HCT116 (cell line): Measurements from ENCODE around the gene NOL9. TPM values are rescaled to one million over a fixed set of nuclear protein-coding genes. Genes with fewer than 3 reads are reported as not detected.

ENCODE experiments used
- ATAC-seq: fragments of 200-7000 bp; cut with Tn5 transposase; 2 replicates; pipeline ENCODE4 v1.9.1; 2020; ENCODE audit warnings: mild to moderate bottlenecking, moderate library complexity
- BruUV-seq: library from RNA; stranded (reverse); fragments of 400-500 nt; replicated peaks from 2 replicates; lab custom pipeline; 2021; lab: Mats Ljungman, UMichigan
- CTCF ChIA-PET: fragments of 300-600 bp; sonication (Branson Sonifier 250); formaldehyde crosslinking; loops from one replicate; lab custom pipeline; 2021; ENCODE audit warnings: antibody characterized with exemption; lab: Charles Lee
- POLR2A ChIA-PET: fragments of 300-600, 350-600 bp; sonication (Branson Sonifier 250); formaldehyde crosslinking; loops from one replicate; lab custom pipeline; 2021; ENCODE audit warnings: antibody characterized with exemption; lab: Charles Lee
- RAD21 ChIA-PET, 2 experiments: fragments of 300-600 bp; sonication (Branson Sonifier 250); formaldehyde crosslinking; loops; one replicate each; lab custom pipeline; 2023; ENCODE audit warnings: low total read pairs in 2 of 2; ENCODE audit not compliant: uncharacterized antibody in 2 of 2, unreplicated experiment in 2 of 2, low non-redundant PET in 1 of 2; lab: Charles Lee
- DNase-seq: peaks from one replicate; pipeline ENCODE4 v3.0.0-alpha.2; 2010; ENCODE audit warnings: low read depth, low spot score
- H2AFZ ChIP-seq: fragments of 200-600 bp; shearing (Covaris generic), sonication (generic); 2 replicates; pipeline ENCODE4 v1.6.1; 2017; ENCODE audit warnings: low read depth, mixed run types, mixed read lengths, antibody characterized with exemption, low read length; ENCODE audit not compliant: poor library complexity, severe bottlenecking
- H3K27ac ChIP-seq: 2 replicates; pipeline ENCODE4 v1.5.1; 2012; ENCODE audit warnings: low read depth, low read length
- H3K27me3 ChIP-seq: fragments of 200-600 bp; sonication (generic); 2 replicates; pipeline ENCODE4 v1.6.1; 2016; ENCODE audit warnings: mixed run types, low read length, mixed read lengths; ENCODE audit not compliant: insufficient read depth
- H3K36me3 ChIP-seq, 2 experiments: fragments of 200-500 bp in 1 of 2; fragments of 200-600 bp in 1 of 2; sonication (Bioruptor generic) in 1 of 2; sonication (generic) in 1 of 2; 2 replicates each; pipeline versions ENCODE4 v1.5.1 to v1.6.1; 2014 to 2016; ENCODE audit warnings: low read length in 2 of 2, inconsistent platforms in 1 of 2, mixed read lengths in 1 of 2, mixed run types in 1 of 2; ENCODE audit not compliant: insufficient read depth in 2 of 2, control insufficient read depth in 1 of 2
- H3K4me1 ChIP-seq, 2 experiments: fragments of 200-600 bp in 1 of 2; sonication (generic) in 1 of 2; 2 replicates each; pipeline versions ENCODE4 v1.5.1 to v1.6.1; 2012 to 2017; ENCODE audit warnings: low read length in 2 of 2, inconsistent platforms in 1 of 2, mild to moderate bottlenecking in 1 of 2, mixed read lengths in 1 of 2, mixed run types in 1 of 2, moderate library complexity in 1 of 2; ENCODE audit not compliant: insufficient read depth in 2 of 2, control insufficient read depth in 1 of 2
- H3K4me2 ChIP-seq: fragments of 200-600 bp; sonication (generic); 2 replicates; pipeline ENCODE4 v1.6.1; 2017; ENCODE audit warnings: mixed run types, low read length, mixed read lengths
- H3K4me3 ChIP-seq, 2 experiments: fragments of 200-600 bp in 1 of 2; sonication (generic) in 1 of 2; replicated peaks in 1 of 2; 2 replicates each; pipeline ENCODE4 v1.5.1; 2011 to 2016; ENCODE audit warnings: low read length in 2 of 2, control low read depth in 1 of 2, low read depth in 1 of 2, mild to moderate bottlenecking in 1 of 2, mixed read lengths in 1 of 2, mixed run types in 1 of 2
- H3K79me2 ChIP-seq: fragments of 200-600 bp; sonication (generic); 2 replicates; pipeline ENCODE4 v1.6.1; 2017; ENCODE audit warnings: mild to moderate bottlenecking, mixed run types, low read length, moderate library complexity, mixed read lengths; ENCODE audit not compliant: insufficient read depth
- H3K9ac ChIP-seq: fragments of 200-600 bp; sonication (generic); 2 replicates; pipeline ENCODE4 v1.6.1; 2016; ENCODE audit warnings: low read length, mixed read lengths
- H3K9me2 ChIP-seq: fragments of 200-600 bp; sonication (generic), shearing (Covaris generic); 2 replicates; pipeline ENCODE4 v1.6.1; 2017; ENCODE audit warnings: mixed run types, mild to moderate bottlenecking, moderate library complexity; ENCODE audit not compliant: insufficient read depth
- H3K9me3 ChIP-seq, 2 experiments: fragments of 200-500 bp in 1 of 2; fragments of 200-600 bp in 1 of 2; sonication (Bioruptor generic) in 1 of 2; sonication (generic) in 1 of 2; 2 replicates each; pipeline ENCODE4 v1.6.1; 2014 to 2017; ENCODE audit warnings: low read length in 2 of 2, mixed read lengths in 2 of 2, inconsistent platforms in 1 of 2, low read depth in 1 of 2, mild to moderate bottlenecking in 1 of 2, mixed run types in 1 of 2, moderate library complexity in 1 of 2; ENCODE audit not compliant: control insufficient read depth in 1 of 2, insufficient read depth in 1 of 2
- H4K20me1 ChIP-seq: fragments of 200-600 bp; sonication (generic), shearing (Covaris generic); 2 replicates; pipeline ENCODE4 v1.6.1; 2017; ENCODE audit warnings: mixed run types, mild to moderate bottlenecking, moderate library complexity; ENCODE audit not compliant: insufficient read depth
- ATF3 ChIP-seq: IDR thresholded peaks from 2 replicates; pipeline ENCODE4 v1.6.1; 2012
- CBX3 ChIP-seq: IDR thresholded peaks from 2 replicates; pipeline ENCODE4 v1.6.1; 2012; ENCODE audit warnings: low read depth
- CTCF ChIP-seq, 3 experiments: fragments of 200-600 bp in 1 of 3; sonication (generic) in 1 of 3; IDR thresholded peaks in 2 of 3; conservative IDR thresholded peaks in 1 of 3; 2 replicates each; pipeline ENCODE4 v1.5.1; 2012 to 2017; ENCODE audit warnings: low read depth in 2 of 3, low read length in 2 of 3, antibody characterized with exemption in 1 of 3, borderline replicate concordance in 1 of 3, control low read depth in 1 of 3, mild to moderate bottlenecking in 1 of 3, mixed read lengths in 1 of 3, mixed run types in 1 of 3, moderate library complexity in 1 of 3; ENCODE audit not compliant: insufficient read depth in 1 of 3
- EGR1 ChIP-seq: IDR thresholded peaks from 2 replicates; pipeline ENCODE4 v1.6.1; 2012; ENCODE audit warnings: low read depth
- EZH2 ChIP-seq: fragments of 200-600 bp; sonication (generic); IDR thresholded peaks from 2 replicates; pipeline ENCODE4 v1.6.1; 2017; ENCODE audit warnings: antibody characterized with exemption, mixed run types
- JUND ChIP-seq: IDR thresholded peaks from 2 replicates; pipeline ENCODE4 v1.6.1; 2012
- POLR2A ChIP-seq: IDR thresholded peaks from 2 replicates; pipeline ENCODE4 v1.7.0; 2011; ENCODE audit warnings: borderline replicate concordance; ENCODE audit not compliant: insufficient read depth, insufficient read length; ENCODE audit errors: extremely low read depth
- POLR2AphosphoS5 ChIP-seq: IDR thresholded peaks from 2 replicates; pipeline ENCODE4 v1.6.1; 2011; ENCODE audit warnings: mild to moderate bottlenecking, low read depth, low read length, moderate library complexity
- RAD21 ChIP-seq: IDR thresholded peaks from 2 replicates; pipeline ENCODE4 v1.6.1; 2012; ENCODE audit warnings: low read depth, mild to moderate bottlenecking
- SIN3A ChIP-seq: IDR thresholded peaks from 2 replicates; pipeline ENCODE4 v1.6.1; 2012; ENCODE audit warnings: low read depth
- SRF ChIP-seq: IDR thresholded peaks from 2 replicates; pipeline ENCODE4 v1.6.1; 2012; ENCODE audit warnings: low read depth
- YY1 ChIP-seq: IDR thresholded peaks from 2 replicates; pipeline ENCODE4 v1.6.1; 2011; ENCODE audit warnings: low read length, low read depth, moderate library complexity, mild to moderate bottlenecking; ENCODE audit not compliant: insufficient replicate concordance; ENCODE audit errors: extremely low read depth
- intact Hi-C: fragments of 100-400 bp; cut with micrococcal nuclease; formaldehyde crosslinking; loops from 2 replicates; pipeline ENCODE4 v1.10.0; 2022
- total RNA-seq: library from RNA; stranded (reverse); gene quantifications from one replicate; pipeline ENCODE4 v1.2.1, GENCODE V29; 2021; ENCODE audit not compliant: unreplicated experiment

The NOL9 gene
- total RNA-seq, 1 experiment from 2014 or later: 46.4 TPM

- no peak for DNase-seq
- no TSS peak for BruUV-seq
- RAD21 ChIA-PET: no interaction called here
- TF ChIP-seq JUND (no peak), ATF3 (no peak), RAD21 (no peak), EGR1 (no peak), SIN3A (no peak), CBX3 (no peak), CTCF (IDR thresholded peaks at IDR 0.05 in 2 of 3, conservative IDR thresholded peaks at IDR 0.05 in 1 of 3; ENCODE audit: borderline replicate concordance in 1 of 3, insufficient read depth in 1 of 3, low read depth in 2 of 3, low read length in 2 of 3) (no peak), POLR2AphosphoS5 (no peak), POLR2A (no peak), SRF (no peak), EZH2 (no peak), YY1 (no peak)
- TF ChIP-seq, all 23 proteins: peak for 0
- Histone ChIP-seq H4K20me1 (peaks cover 9% of the 10 kb centered on the region; the same call in 1 of the 2 replicates), H3K9ac (no peak overlapping the region), H3K9me2 (no peaks in the 10 kb centered on the region), H3K9me3 (no peaks in the 10 kb centered on the region), H3K27me3 (no peaks in the 10 kb centered on the region), H3K36me3 (peaks cover 27 to 76% of the 10 kb centered on the region in 2 experiments), H3K4me1 (no peaks in the 10 kb centered on the region), H3K79me2 (peaks cover 64% of the 10 kb centered on the region), H3K27ac (no peak overlapping the region), H2AFZ (no peak overlapping the region), H3K4me2 (no peak overlapping the region), H3K4me3 (no peak overlapping the region)
- ChIA-PET POLR2A (no interaction called here), CTCF (no interaction called here)
- ATAC-seq: no peak
- intact Hi-C loops: no loop called here
These were observed 39.5 kb upstream of the NOL9 start for GRCh38 chr1:6593810-6594209.
